SK-N-SH treated with all-trans-retinoic acid at 6 μM for 48 hours (cell line): Measurements from ENCODE around the gene TNFRSF12A.

Source experiments
- GLIS3 ChIP-seq: fragments of 250-450 bp; sonication (Bioruptor Pico); IDR thresholded peaks from 2 replicates; pipeline ENCODE4 v1.5.0; 2020; ENCODE audit warnings: mild to moderate bottlenecking, moderate library complexity
- RARB ChIP-seq: fragments of 250-450 bp; sonication (Bioruptor Pico); IDR thresholded peaks from 2 replicates; pipeline ENCODE4 v1.8.0; 2021; ENCODE audit warnings: mild to moderate bottlenecking, moderate library complexity

DNA sequence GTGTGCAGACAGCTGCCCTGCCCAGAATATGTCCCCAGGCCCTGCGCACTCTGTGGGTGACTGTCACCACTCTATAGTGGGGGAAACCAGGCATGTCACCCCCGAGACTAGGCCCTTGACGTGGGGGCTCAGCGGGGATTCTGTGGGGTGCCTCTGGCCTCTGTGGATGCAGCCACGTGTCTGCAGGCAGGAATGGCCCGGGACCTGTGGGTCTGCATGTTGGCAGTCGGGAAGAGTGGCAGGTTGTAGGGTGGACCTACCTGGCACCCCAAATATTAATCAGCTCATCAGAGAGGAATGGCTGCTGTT lies 46.2 kb downstream of the TNFRSF12A start:
- no peak for TF ChIP-seq GLIS3 (CRISPR knock-in tag)
- no peak for TF ChIP-seq RARB (CRISPR knock-in tag)
